Esophagus squamous epithelium (tissue), 5 donors: ENCODE measurements around the gene SERINC4. TPM values are rescaled to one million over a fixed set of nuclear protein-coding genes. Genes with fewer than 3 reads are reported as not detected.

Source experiments
- DNase-seq: peaks from one replicate; lab custom pipeline; 2025; lab: John Stamatoyannopoulos, UW
- H3K27ac ChIP-seq, 4 donors: fragments of 200-600 bp; sonication (generic); one replicate each; pipeline ENCODE4 v1.5.1; 2016 to 2019; ENCODE audit warnings: mild to moderate bottlenecking in 1 of 4
- H3K27me3 ChIP-seq, 4 donors: fragments of 200-600 bp; sonication (generic); 1 replicate in 3 of 4; 2 replicates in 1 of 4; pipeline versions ENCODE4 v1.5.1 to v1.6.0; 2017 to 2021; ENCODE audit warnings: antibody characterized with exemption in 1 of 4
- H3K36me3 ChIP-seq, 3 donors: fragments of 200-600 bp; sonication (generic); one replicate each; pipeline ENCODE4 v1.5.1; 2016 to 2019
- H3K4me1 ChIP-seq, 3 donors: fragments of 200-600 bp; sonication (generic); one replicate each; pipeline ENCODE4 v1.5.1; 2017 to 2019
- H3K4me3 ChIP-seq, 4 donors: fragments of 200-600 bp; sonication (generic); 1 replicate in 3 of 4; 2 replicates in 1 of 4; pipeline ENCODE4 v1.5.1; 2016 to 2019; ENCODE audit warnings: mild to moderate bottlenecking in 2 of 4, moderate library complexity in 1 of 4
- H3K9me3 ChIP-seq, 3 donors: fragments of 200-600 bp; sonication (generic); one replicate each; pipeline ENCODE4 v1.5.1; 2016 to 2019
- POLR2A ChIP-seq, 4 donors: fragments of 450-650 bp; IDR thresholded peaks; one replicate each; pipeline ENCODE4 v1.6.1; 2017; ENCODE audit warnings: antibody characterized with exemption in 4 of 4, mild to moderate bottlenecking in 4 of 4, moderate library complexity in 3 of 4
- WGBS, 2 donors: methylation state at CpG; one replicate each; pipeline ENCODE4 v1.1.5; 2018; 5-methylcytosine and 5-hydroxymethylcytosine counted together
- intact Hi-C: fragments of 100-400 bp; cut with DNase I; formaldehyde crosslinking; loops from one replicate; pipeline ENCODE4 v1.15.0; 2022
- total RNA-seq, 4 donors: library from RNA; depleted of rRNA; stranded (reverse); fragments of >200 nt; gene quantifications; one replicate each; pipeline ENCODE4 v1.1.0, GENCODE V29; 2016
- TF ChIP-seq, protein P1 (sequence below), 6 experiments: fragments of 450-650 bp in 4 of 6; fragments of 200-600 bp in 2 of 6; sonication (generic) in 2 of 6; IDR thresholded peaks; one replicate each; pipeline ENCODE4 v1.5.1; 2016 to 2019; ENCODE audit warnings: antibody characterized with exemption in 6 of 6, mild to moderate bottlenecking in 4 of 6, moderate library complexity in 4 of 6
- donor health status: DM: yes; HTN: yes; CAD: no.

Gene SERINC4
- total RNA-seq, 4 donors from 2014 or later = 0.19 TPM; not detected in 3

DNA sequence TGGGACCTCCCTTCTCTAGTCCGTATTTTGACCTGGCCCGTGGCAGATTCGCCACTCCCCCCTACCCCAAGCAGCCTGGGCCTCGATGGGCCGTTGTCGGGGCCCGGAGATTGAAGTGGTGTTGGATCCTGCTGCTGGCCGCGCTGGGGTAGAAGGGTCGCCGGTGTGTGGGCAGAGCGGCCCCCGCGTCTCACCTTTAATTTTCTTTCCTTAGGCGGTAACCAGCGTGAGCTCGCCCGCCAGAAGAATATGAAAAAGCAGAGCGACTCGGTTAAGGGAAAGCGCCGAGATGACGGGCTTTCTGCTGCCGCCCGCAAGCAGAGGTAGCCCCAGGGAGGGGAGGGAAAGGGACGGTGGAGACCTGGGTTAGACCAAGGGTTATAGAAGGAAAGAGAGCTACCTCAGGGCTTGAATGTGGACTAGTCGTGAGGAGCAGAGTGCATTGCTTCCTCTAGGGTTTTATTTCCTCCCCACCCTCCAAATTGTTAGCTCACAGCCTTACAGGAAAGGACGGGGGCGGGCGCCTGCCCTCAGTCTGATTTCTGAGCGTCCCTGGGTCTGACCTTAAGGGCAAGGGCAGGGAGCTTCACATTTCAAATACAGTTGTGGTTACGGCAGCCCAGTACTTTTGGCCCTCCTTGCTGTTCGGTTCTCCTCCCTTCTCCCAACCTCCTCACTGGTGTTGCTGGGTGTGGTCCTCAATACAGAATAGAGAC lies 7.1 kb downstream of the SERINC4 start:
- Histone ChIP-seq H3K4me1 (peaks cover 22 to 57% (median 25%) of the 10 kb centered on the region in 3 donors), H3K9me3 (no peaks in the 10 kb centered on the region), H3K4me3 (peak overlapping the region; percentile 73 to 86 (median 82)), H3K27me3 (no peaks in the 10 kb centered on the region), H3K27ac (peak overlapping the region; percentile 96 to 98 (median 96)), H3K36me3 (peaks cover 32 to 46% (median 33%) of the 10 kb centered on the region in 3 donors)
- no peak for TF ChIP-seq POLR2A (IDR thresholded peaks at IDR 0.05)
- TF ChIP-seq, protein P1, sequence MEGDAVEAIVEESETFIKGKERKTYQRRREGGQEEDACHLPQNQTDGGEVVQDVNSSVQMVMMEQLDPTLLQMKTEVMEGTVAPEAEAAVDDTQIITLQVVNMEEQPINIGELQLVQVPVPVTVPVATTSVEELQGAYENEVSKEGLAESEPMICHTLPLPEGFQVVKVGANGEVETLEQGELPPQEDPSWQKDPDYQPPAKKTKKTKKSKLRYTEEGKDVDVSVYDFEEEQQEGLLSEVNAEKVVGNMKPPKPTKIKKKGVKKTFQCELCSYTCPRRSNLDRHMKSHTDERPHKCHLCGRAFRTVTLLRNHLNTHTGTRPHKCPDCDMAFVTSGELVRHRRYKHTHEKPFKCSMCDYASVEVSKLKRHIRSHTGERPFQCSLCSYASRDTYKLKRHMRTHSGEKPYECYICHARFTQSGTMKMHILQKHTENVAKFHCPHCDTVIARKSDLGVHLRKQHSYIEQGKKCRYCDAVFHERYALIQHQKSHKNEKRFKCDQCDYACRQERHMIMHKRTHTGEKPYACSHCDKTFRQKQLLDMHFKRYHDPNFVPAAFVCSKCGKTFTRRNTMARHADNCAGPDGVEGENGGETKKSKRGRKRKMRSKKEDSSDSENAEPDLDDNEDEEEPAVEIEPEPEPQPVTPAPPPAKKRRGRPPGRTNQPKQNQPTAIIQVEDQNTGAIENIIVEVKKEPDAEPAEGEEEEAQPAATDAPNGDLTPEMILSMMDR (IDR thresholded peaks at IDR 0.05) = peak in 2 of 6 experiments; percentile 10 to 31
- 2 to 3% methylated on average over 8 to 28 of the region's 33 CpGs for WGBS, 2 donors
- no peak for DNase-seq
- intact Hi-C loops = no loop called here

DNA sequence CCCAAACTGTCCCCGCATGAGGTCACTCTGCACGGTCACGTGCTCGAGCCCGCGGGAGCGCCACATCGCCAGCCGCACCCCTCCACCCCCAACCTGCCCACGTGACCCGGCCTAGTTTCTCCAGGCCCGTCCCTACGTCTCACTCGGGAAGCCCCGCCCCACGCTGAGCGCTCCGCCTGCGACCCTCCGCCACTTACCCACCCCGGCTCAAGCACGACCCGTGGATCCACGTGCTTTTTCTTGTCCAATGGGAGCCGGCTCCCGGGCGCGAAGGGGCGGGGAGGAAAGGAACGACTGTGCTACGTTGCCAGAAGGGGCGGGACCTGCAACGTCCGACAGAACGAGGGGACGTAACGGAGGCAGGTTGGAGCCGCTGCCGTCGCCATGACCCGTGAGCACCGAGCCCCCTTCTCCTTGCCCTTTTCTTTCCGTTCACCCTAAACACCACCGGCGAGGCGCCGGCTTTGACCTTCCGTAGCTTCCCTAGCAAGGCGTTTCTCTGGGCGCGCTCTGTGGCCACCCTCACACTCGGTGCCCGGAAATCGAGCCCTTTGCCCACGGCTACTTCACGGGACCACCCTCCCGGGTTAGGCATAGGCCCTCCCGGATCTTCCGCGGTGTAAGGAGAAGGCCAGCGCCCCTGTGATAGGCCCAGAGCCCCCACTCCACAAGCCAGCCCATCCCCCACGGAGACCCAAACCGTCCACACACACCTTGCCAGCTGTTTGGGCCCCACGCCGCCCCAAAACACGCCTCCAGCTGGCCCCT lies 7.8 kb downstream of the SERINC4 start, which contains the start of gene SERF2:
TSS of gene SERF2 (plus strand) at position 328 of the 768 bp plus-strand sequence. CDS start at position 385, 57 bp downstream.
- Histone ChIP-seq H3K36me3 (peaks cover 32 to 39% (median 32%) of the 10 kb centered on the region in 3 donors), H3K27me3 (no peaks in the 10 kb centered on the region), H3K9me3 (no peaks in the 10 kb centered on the region), H3K4me3 (peak within 1 kb of the TSS; percentile 73 to 86 (median 82)), H3K4me1 (peaks cover 20 to 49% (median 22%) of the 10 kb centered on the region in 3 donors), H3K27ac (peak within 1 kb of the TSS; percentile 96 to 98 (median 96))
- intact Hi-C loops = no loop called here
- peak in 3 of 4 donors; percentile 97 to 100 (median 98) for TF ChIP-seq POLR2A (IDR thresholded peaks at IDR 0.05)
- TF ChIP-seq, protein P1 (IDR thresholded peaks at IDR 0.05) = no peak
- WGBS, 2 donors = 2% methylated on average over 11 of the region's 66 CpGs; no CpG with 5 or more reads in 1 of the 2 donors
- peak; percentile 99 for DNase-seq

DNA sequence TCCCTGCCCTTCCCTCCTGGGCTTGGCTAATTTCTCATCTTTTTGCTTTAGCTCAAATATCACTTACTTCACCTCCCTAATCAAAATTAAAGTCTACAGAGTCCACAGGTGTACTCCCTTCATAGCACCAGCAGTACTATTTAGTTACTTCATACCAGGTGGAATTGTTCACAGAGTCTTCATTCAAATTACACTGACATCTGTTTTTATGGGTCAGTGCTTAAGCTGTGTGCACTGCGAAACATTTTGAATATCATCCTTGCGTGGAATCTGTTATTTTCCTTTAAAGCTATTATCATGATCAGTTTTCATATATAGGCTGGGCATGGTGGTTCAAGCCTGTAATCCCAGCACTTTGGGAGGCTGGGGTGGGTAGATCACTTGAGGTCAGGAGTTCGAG lies 10.6 kb downstream of the SERINC4 start:
- Histone ChIP-seq H3K27me3 (no peaks in the 10 kb centered on the region), H3K27ac (no peak overlapping the region), H3K36me3 (peaks cover 9 to 11% (median 10%) of the 10 kb centered on the region in 3 donors), H3K9me3 (no peaks in the 10 kb centered on the region), H3K4me1 (peaks cover 13 to 22% (median 16%) of the 10 kb centered on the region in 3 donors), H3K4me3 (no peak overlapping the region)
- TF ChIP-seq, protein P1 (IDR thresholded peaks at IDR 0.05) = no peak
- no peak for TF ChIP-seq POLR2A (IDR thresholded peaks at IDR 0.05)
- intact Hi-C loops = no loop called here
- WGBS, 2 donors = 82 to 90% methylated on average over 2 to 3 of the region's 3 CpGs
- DNase-seq = no peak

DNA sequence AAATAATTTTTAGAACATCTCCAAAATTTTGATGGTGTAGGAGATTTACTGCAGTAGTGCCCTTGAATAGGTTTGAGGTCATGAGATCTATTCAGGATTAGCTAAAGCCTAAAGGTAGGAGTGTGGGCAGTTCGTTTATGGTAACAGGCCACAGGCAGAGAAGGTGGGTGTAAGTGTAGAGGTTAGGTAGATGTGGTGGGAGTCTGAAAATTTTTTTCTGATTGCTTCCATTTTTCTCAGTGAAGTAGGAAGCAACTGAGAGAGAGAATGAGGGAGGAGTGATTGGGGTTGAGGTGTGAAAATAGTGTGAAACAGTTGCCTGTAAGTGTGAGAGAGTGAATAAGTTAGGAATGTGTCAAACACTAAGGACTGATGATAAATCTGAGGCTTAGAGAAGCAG lies 21.0 kb downstream of the SERINC4 start:
- WGBS, 2 donors = 74 to 80% methylated on average over 1 of the region's 1 CpG
- Histone ChIP-seq H3K27ac (no peak overlapping the region), H3K4me1 (peaks cover 12 to 30% (median 13%) of the 10 kb centered on the region in 3 donors), H3K9me3 (no peaks in the 10 kb centered on the region), H3K36me3 (peaks cover 0 to 6% (median 0%) of the 10 kb centered on the region in 3 donors), H3K4me3 (no peak overlapping the region), H3K27me3 (no peaks in the 10 kb centered on the region)
- intact Hi-C loops = no loop called here
- TF ChIP-seq, protein P1 (IDR thresholded peaks at IDR 0.05) = no peak
- no peak for DNase-seq
